ENCODE results near the gene MTA2.

MTA2 gene

GRCh38 chr11:62546244-62546928 lies 55.3 kb downstream of the MTA2 start, which contains the start of gene AHNAK:
AHNAK (minus strand) TSS chr11:62546806; CDS start chr11:62536098, 10,708 bp downstream.
- peak within 1 kb of the TSS; percentile 33; the same call in 1 of the 2 replicates for H3K4me2 ChIP-seq (ENCODE audit: low read length)
- H3K4me1 ChIP-seq (ENCODE audit: insufficient read depth, low read length, severe bottlenecking), result peaks cover 21% of the 10 kb centered on the region
- no peaks in the 10 kb centered on the region for H3K9me2 ChIP-seq (ENCODE audit: low read depth, low read length)
- TF ChIP-seq CTCF (IDR thresholded peaks at IDR 0.05; ENCODE audit: low read length), result no peak
- no peak for TF ChIP-seq EZH2 (IDR thresholded peaks at IDR 0.05; ENCODE audit: borderline replicate concordance, low read length)
- peaks cover 4% of the 10 kb centered on the region for H3K27me3 ChIP-seq (ENCODE audit: insufficient read depth, low read length)
- no peak within 1 kb of the TSS for H3K9ac ChIP-seq (ENCODE audit: low read length)
- H3K4me3 ChIP-seq (ENCODE audit: low read depth, low read length, poor library complexity, severe bottlenecking), result no peak within 1 kb of the TSS
- no peak within 1 kb of the TSS for H2AFZ ChIP-seq (ENCODE audit: low read length)
- H3K79me2 ChIP-seq (ENCODE audit: insufficient read depth, low read length), result no peaks in the 10 kb centered on the region
- H3K27ac ChIP-seq (ENCODE audit: low read depth, low read length, poor library complexity, severe bottlenecking), result no peak within 1 kb of the TSS
- H3F3A ChIP-seq (ENCODE audit: insufficient read depth, low read length), result no peaks in the 10 kb centered on the region
- H4K20me1 ChIP-seq (ENCODE audit: insufficient read depth, low read length), result no peaks in the 10 kb centered on the region
- no peaks in the 10 kb centered on the region for H3K36me3 ChIP-seq (ENCODE audit: insufficient read depth, low read length)
- H3K9me3 ChIP-seq (ENCODE audit: low read length), result no peaks in the 10 kb centered on the region

GRCh38 chr11:62545437-62546243 lies 56.0 kb downstream of the MTA2 start:
- Histone ChIP-seq H3K4me1 (ENCODE audit: insufficient read depth, low read length, severe bottlenecking) (peaks cover 27% of the 10 kb centered on the region), H3K4me3 (ENCODE audit: low read depth, low read length, poor library complexity, severe bottlenecking) (no peak overlapping the region), H3K36me3 (ENCODE audit: insufficient read depth, low read length) (no peaks in the 10 kb centered on the region), H3F3A (ENCODE audit: insufficient read depth, low read length) (no peaks in the 10 kb centered on the region), H3K9me3 (ENCODE audit: low read length) (no peaks in the 10 kb centered on the region), H4K20me1 (ENCODE audit: insufficient read depth, low read length) (no peaks in the 10 kb centered on the region), H3K4me2 (ENCODE audit: low read length) (no peak overlapping the region; the same call in 1 of the 2 replicates), H3K27me3 (ENCODE audit: insufficient read depth, low read length) (no peaks in the 10 kb centered on the region; the same call in none of the 2 replicates), H3K27ac (ENCODE audit: low read depth, low read length, poor library complexity, severe bottlenecking) (no peak overlapping the region), H3K9ac (ENCODE audit: low read length) (no peak overlapping the region), H2AFZ (ENCODE audit: low read length) (no peak overlapping the region), H3K9me2 (ENCODE audit: low read depth, low read length) (no peaks in the 10 kb centered on the region), H3K79me2 (ENCODE audit: insufficient read depth, low read length) (no peaks in the 10 kb centered on the region)
- TF ChIP-seq CTCF (IDR thresholded peaks at IDR 0.05; ENCODE audit: low read length) (no peak), EZH2 (IDR thresholded peaks at IDR 0.05; ENCODE audit: borderline replicate concordance, low read length) (no peak)

GRCh38 chr11:62544581-62545436 lies 56.9 kb downstream of the MTA2 start:
- H3F3A ChIP-seq (ENCODE audit: insufficient read depth, low read length), result no peaks in the 10 kb centered on the region
- no peaks in the 10 kb centered on the region for H3K9me2 ChIP-seq (ENCODE audit: low read depth, low read length)
- no peaks in the 10 kb centered on the region; the same call in 1 of the 2 replicates for H3K27me3 ChIP-seq (ENCODE audit: insufficient read depth, low read length)
- no peak overlapping the region for H3K4me2 ChIP-seq (ENCODE audit: low read length)
- H3K4me1 ChIP-seq (ENCODE audit: insufficient read depth, low read length, severe bottlenecking), result peaks cover 30% of the 10 kb centered on the region
- H4K20me1 ChIP-seq (ENCODE audit: insufficient read depth, low read length), result no peaks in the 10 kb centered on the region
- no peak overlapping the region for H3K9ac ChIP-seq (ENCODE audit: low read length)
- no peaks in the 10 kb centered on the region for H3K9me3 ChIP-seq (ENCODE audit: low read length)
- H2AFZ ChIP-seq (ENCODE audit: low read length), result no peak overlapping the region
- H3K79me2 ChIP-seq (ENCODE audit: insufficient read depth, low read length), result no peaks in the 10 kb centered on the region
- H3K4me3 ChIP-seq (ENCODE audit: low read depth, low read length, poor library complexity, severe bottlenecking), result no peak overlapping the region
- TF ChIP-seq CTCF (IDR thresholded peaks at IDR 0.05; ENCODE audit: low read length) (no peak), EZH2 (IDR thresholded peaks at IDR 0.05; ENCODE audit: borderline replicate concordance, low read length) (no peak)
- H3K36me3 ChIP-seq (ENCODE audit: insufficient read depth, low read length), result no peaks in the 10 kb centered on the region
- H3K27ac ChIP-seq (ENCODE audit: low read depth, low read length, poor library complexity, severe bottlenecking), result no peak overlapping the region
